ENCODE measurements around the gene MRGPRF. TPM values are rescaled to one million over a fixed set of nuclear protein-coding genes. Genes with fewer than 3 reads are reported as not detected.
"Not testable (repeated sequence)": the region's sequence is repeated elsewhere in the genome, so short reads cannot be mapped to it uniquely, and the experiment has no call there.

The MRGPRF gene
- total RNA-seq, 4 donors from 2014 or later = 34.2 to 67.9 (median 46.3) TPM

- no peak for TF ChIP-seq POLR2A (IDR thresholded peaks at IDR 0.05)
- WGBS, 2 donors = 65 to 70% methylated on average over 14 of the region's 14 CpGs
- no peaks in the 10 kb centered on the region for H3K27me3 ChIP-seq
- DNase-seq (ENCODE audit: low spot score in 2 of 2) = no peak
- peak overlapping the region in 1 of 4 donors; percentile 18 for H3K27ac ChIP-seq
- H3K9me3 ChIP-seq = no peaks in the 10 kb centered on the region
- no peak overlapping the region for H3K4me3 ChIP-seq
- H3K4me1 ChIP-seq = peaks cover 0 to 58% (median 0%) of the 10 kb centered on the region in 4 donors
- no peaks in the 10 kb centered on the region for H3K36me3 ChIP-seq
Measured at GRCh38 chr11:68977781-68978625, 35.0 kb downstream of the MRGPRF start.

- WGBS, 2 donors = 55 to 64% methylated on average over 4 of the region's 4 CpGs
- H3K4me3 ChIP-seq = no peak overlapping the region
- H3K36me3 ChIP-seq = no peaks in the 10 kb centered on the region
- TF ChIP-seq EP300 (IDR thresholded peaks at IDR 0.05) = peak in 1 of 2 donors; percentile 49
- no peak for TF ChIP-seq CTCF (IDR thresholded peaks at IDR 0.05)
- peak overlapping the region in 1 of 4 donors; percentile 57 for H3K27ac ChIP-seq
- DNase-seq (ENCODE audit: low spot score in 2 of 2) = peak in 1 of 2 donors; percentile 36
- H3K27me3 ChIP-seq = no peaks in the 10 kb centered on the region
- H3K4me1 ChIP-seq = peaks cover 0 to 58% (median 0%) of the 10 kb centered on the region in 4 donors
- H3K9me3 ChIP-seq = no peaks in the 10 kb centered on the region
Measured at GRCh38 chr11:68976563-68976962, 36.5 kb downstream of the MRGPRF start.

GRCh38 chr11:68976095-68976494 is 37.0 kb downstream of the MRGPRF start:
- Histone ChIP-seq H3K9me3 (no peaks in the 10 kb centered on the region), H3K36me3 (no peaks in the 10 kb centered on the region), H3K27ac (peak overlapping the region in 1 of 4 donors; percentile 57), H3K4me1 (peaks cover 0 to 58% (median 0%) of the 10 kb centered on the region in 4 donors), H3K4me3 (no peak overlapping the region), H3K27me3 (no peaks in the 10 kb centered on the region)
- TF ChIP-seq POLR2A (IDR thresholded peaks at IDR 0.05) (no peak), EP300 (IDR thresholded peaks at IDR 0.05) (no peak), CTCF (IDR thresholded peaks at IDR 0.05) (no peak)
- 43 to 51% methylated on average over 4 of the region's 4 CpGs for WGBS, 2 donors
- DNase-seq (ENCODE audit: low spot score in 2 of 2) = no peak

GRCh38 chr11:68974421-68975194 is 38.4 kb downstream of the MRGPRF start:
- Histone ChIP-seq H3K27ac (no peak overlapping the region), H3K4me3 (no peak overlapping the region), H3K9me3 (no peaks in the 10 kb centered on the region), H3K4me1 (peaks cover 0 to 57% (median 0%) of the 10 kb centered on the region in 4 donors), H3K27me3 (no peaks in the 10 kb centered on the region), H3K36me3 (no peaks in the 10 kb centered on the region)
- TF ChIP-seq POLR2A (IDR thresholded peaks at IDR 0.05) (no peak), CTCF (IDR thresholded peaks at IDR 0.05) (no peak), EP300 (IDR thresholded peaks at IDR 0.05) (no peak)
- WGBS, 2 donors = 92 to 97% methylated on average over 11 to 18 of the region's 23 CpGs
- DNase-seq (ENCODE audit: low spot score in 2 of 2) = no peak

- WGBS, 2 donors = 90 to 93% methylated on average over 12 of the region's 12 CpGs
- H3K36me3 ChIP-seq; H3K27ac ChIP-seq; H3K9me3 ChIP-seq; H3K27me3 ChIP-seq; H3K4me3 ChIP-seq; DNase-seq (ENCODE audit: low spot score in 2 of 2): not testable (repeated sequence)
- peaks cover 0 to 48% (median 0%) of the 10 kb centered on the region in 4 donors for H3K4me1 ChIP-seq
Measured at GRCh38 chr11:68973706-68974105, 39.3 kb downstream of the MRGPRF start.

GRCh38 chr11:68973219-68973618 is 39.8 kb downstream of the MRGPRF start:
- H3K27ac ChIP-seq = no peak overlapping the region
- no peak overlapping the region for H3K4me3 ChIP-seq
- no peak for DNase-seq (ENCODE audit: low spot score in 2 of 2)
- no peaks in the 10 kb centered on the region for H3K27me3 ChIP-seq
- TF ChIP-seq EP300 (IDR thresholded peaks at IDR 0.05) = no peak
- TF ChIP-seq CTCF (IDR thresholded peaks at IDR 0.05) = no peak
- WGBS, 2 donors = 54% methylated on average over 4 of the region's 4 CpGs
- no peaks in the 10 kb centered on the region for H3K36me3 ChIP-seq
- peaks cover 0 to 43% (median 0%) of the 10 kb centered on the region in 4 donors for H3K4me1 ChIP-seq
- no peaks in the 10 kb centered on the region for H3K9me3 ChIP-seq
